Glutamatergic neuron (in vitro differentiated cells): ENCODE data around the gene APOC1. TPM values are rescaled to one million over a fixed set of nuclear protein-coding genes. Genes with fewer than 3 reads are reported as not detected.

Experiments used
- DNase-seq: peaks from one replicate; pipeline ENCODE4 v3.0.0; 2022
- H3K27ac Mint-ChIP-seq: one replicate; pipeline ENCODE4 v1.8.0; 2020; ENCODE audit warnings: mild to moderate bottlenecking, mixed read lengths, inconsistent platforms; ENCODE audit not compliant: unreplicated experiment
- H3K27me3 Mint-ChIP-seq: one replicate; pipeline ENCODE4 v1.8.0; 2020; ENCODE audit warnings: mild to moderate bottlenecking, moderate library complexity, mixed read lengths, inconsistent platforms; ENCODE audit not compliant: unreplicated experiment
- H3K36me3 Mint-ChIP-seq: one replicate; pipeline ENCODE4 v1.8.0; 2020; ENCODE audit warnings: mild to moderate bottlenecking, mixed read lengths, inconsistent platforms; ENCODE audit not compliant: unreplicated experiment
- H3K4me1 Mint-ChIP-seq: one replicate; pipeline ENCODE4 v1.8.0; 2020; ENCODE audit warnings: mild to moderate bottlenecking, low read depth, mixed read lengths, inconsistent platforms; ENCODE audit not compliant: unreplicated experiment
- H3K4me3 Mint-ChIP-seq: one replicate; pipeline ENCODE4 v1.8.0; 2020; ENCODE audit warnings: mild to moderate bottlenecking, mixed read lengths, inconsistent platforms; ENCODE audit not compliant: unreplicated experiment
- H3K9me3 Mint-ChIP-seq: one replicate; pipeline ENCODE4 v1.8.0; 2020; ENCODE audit warnings: mild to moderate bottlenecking, moderate library complexity, mixed read lengths, inconsistent platforms; ENCODE audit not compliant: unreplicated experiment
- CTCF ChIP-seq: fragments of 200-600 bp; sonication (generic); IDR thresholded peaks from one replicate; pipeline ENCODE4 v1.5.0; 2021; ENCODE audit not compliant: partially characterized antibody, unreplicated experiment
- total RNA-seq: library from RNA; stranded (reverse); fragmentation: NEBNext Ultra II Directional; extraction: Animal tissue kit (Norgen Biotek cat#: 25700); gene quantifications from one replicate; pipeline ENCODE4 v1.2.1, GENCODE V29; 2021; ENCODE audit not compliant: unreplicated experiment

The APOC1 gene
- total RNA-seq, 1 donor from 2014 or later = 8.3 TPM

GRCh38 chr19:44959691-44960090 is 45.3 kb downstream of the APOC1 start:
- peak overlapping the region; percentile 51 for H3K4me3 Mint-ChIP-seq
- H3K27me3 Mint-ChIP-seq = peaks cover 9% of the 10 kb centered on the region
- TF ChIP-seq CTCF = no peak
- H3K4me1 Mint-ChIP-seq = peaks cover 19% of the 10 kb centered on the region
- DNase-seq = no peak
- no peaks in the 10 kb centered on the region for H3K36me3 Mint-ChIP-seq
- peaks cover 5% of the 10 kb centered on the region for H3K9me3 Mint-ChIP-seq
- no peak overlapping the region for H3K27ac Mint-ChIP-seq

DNA sequence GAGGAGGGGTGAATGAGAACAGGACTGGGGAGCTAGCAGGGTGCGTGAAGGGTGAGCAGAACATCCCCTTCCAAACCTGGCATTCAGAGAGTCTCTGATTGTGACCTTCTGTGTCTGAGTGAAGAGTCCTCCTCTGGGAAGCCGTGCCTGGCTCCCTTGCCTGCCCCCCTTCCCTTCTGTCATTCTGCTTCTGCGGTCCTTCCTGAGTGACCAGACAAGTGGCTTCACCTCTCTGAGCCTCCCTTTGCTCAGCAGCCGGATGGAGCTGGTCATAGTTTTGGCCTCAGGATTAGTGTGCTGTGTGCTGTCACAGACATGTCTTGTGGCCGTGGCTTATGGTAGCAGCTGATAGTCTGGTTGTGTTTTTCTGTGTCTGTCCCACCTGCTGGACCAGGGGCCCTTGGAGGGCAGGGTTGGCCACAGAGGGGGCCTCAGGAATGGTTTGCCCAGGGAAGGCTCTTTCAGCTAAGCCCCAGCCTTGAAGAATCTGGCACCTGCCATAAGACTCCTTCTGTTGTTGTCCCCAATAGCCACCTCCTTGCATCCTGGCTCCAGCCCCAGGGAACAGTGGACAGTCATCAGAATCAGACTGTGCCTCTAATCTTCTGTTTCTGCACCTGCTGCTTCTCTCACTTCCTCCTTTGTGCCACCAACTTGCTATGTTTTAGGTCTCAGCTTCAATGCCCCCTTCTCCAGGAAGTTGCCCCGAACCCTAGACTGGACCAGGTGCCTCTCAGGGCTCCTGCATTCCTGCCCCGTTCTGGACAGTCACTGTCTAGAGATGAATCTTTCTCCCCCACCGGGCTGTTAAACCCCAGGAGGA is 46.7 kb downstream of the APOC1 start:
- H3K9me3 Mint-ChIP-seq = peaks cover 3% of the 10 kb centered on the region
- DNase-seq = no peak
- H3K27me3 Mint-ChIP-seq = peaks cover 3% of the 10 kb centered on the region
- peaks cover 14% of the 10 kb centered on the region for H3K4me1 Mint-ChIP-seq
- TF ChIP-seq CTCF = no peak
- H3K27ac Mint-ChIP-seq = peak overlapping the region; percentile 17
- H3K36me3 Mint-ChIP-seq = no peaks in the 10 kb centered on the region
- no peak overlapping the region for H3K4me3 Mint-ChIP-seq

GRCh38 chr19:44961821-44962220 is 47.4 kb downstream of the APOC1 start:
- Mint-ChIP-seq H3K27ac (no peak overlapping the region), H3K9me3 (no peaks in the 10 kb centered on the region), H3K27me3 (peaks cover 3% of the 10 kb centered on the region), H3K4me1 (peaks cover 11% of the 10 kb centered on the region), H3K36me3 (no peaks in the 10 kb centered on the region), H3K4me3 (no peak overlapping the region)
- no peak for DNase-seq
- no peak for TF ChIP-seq CTCF

- no peak for DNase-seq
- Mint-ChIP-seq H3K27me3 (peaks cover 2% of the 10 kb centered on the region), H3K36me3 (peaks cover 5% of the 10 kb centered on the region), H3K9me3 (no peaks in the 10 kb centered on the region), H3K27ac (no peak overlapping the region), H3K4me3 (peak overlapping the region; percentile 13), H3K4me1 (no peaks in the 10 kb centered on the region)
- TF ChIP-seq CTCF = no peak
Measured at GRCh38 chr19:44968118-44968517, 53.7 kb downstream of the APOC1 start.

DNA sequence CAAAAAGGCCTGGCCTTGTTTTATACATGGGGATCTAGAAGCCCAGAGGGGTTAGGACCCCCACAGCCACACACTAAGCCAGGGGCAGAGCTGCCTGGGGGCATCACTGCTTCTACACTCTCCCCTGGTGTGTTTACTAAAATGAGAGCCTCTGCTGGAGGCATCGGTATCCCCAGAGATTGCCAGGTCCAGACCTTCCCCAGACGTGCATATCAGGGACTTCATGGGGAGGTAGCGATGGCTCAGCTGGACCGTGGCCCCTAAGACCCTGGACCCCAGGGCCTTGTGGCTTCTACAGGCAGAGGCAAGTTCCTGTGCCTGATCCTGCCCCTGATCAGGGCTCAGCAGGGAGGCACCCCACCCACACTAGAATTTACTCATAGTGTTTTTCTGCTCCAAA is 54.3 kb downstream of the APOC1 start:
- Mint-ChIP-seq H3K4me1 (no peaks in the 10 kb centered on the region), H3K9me3 (no peaks in the 10 kb centered on the region), H3K4me3 (no peak overlapping the region), H3K27me3 (peaks cover 2% of the 10 kb centered on the region), H3K36me3 (peaks cover 5% of the 10 kb centered on the region), H3K27ac (no peak overlapping the region)
- no peak for TF ChIP-seq CTCF
- no peak for DNase-seq
